Glutamatergic neuron (in vitro differentiated cells): Measurements from ENCODE around the gene PRLR. TPM values are rescaled to one million over a fixed set of nuclear protein-coding genes. Genes with fewer than 3 reads are reported as not detected.
"Not testable (repeated sequence)": the region's sequence is repeated elsewhere in the genome, so short reads cannot be mapped to it uniquely, and the experiment has no call there.

Experiments
- DNase-seq: peaks from one replicate; pipeline ENCODE4 v3.0.0; 2022
- H3K27ac Mint-ChIP-seq: one replicate; pipeline ENCODE4 v1.8.0; 2020; ENCODE audit warnings: mild to moderate bottlenecking, mixed read lengths, inconsistent platforms; ENCODE audit not compliant: unreplicated experiment
- H3K27me3 Mint-ChIP-seq: one replicate; pipeline ENCODE4 v1.8.0; 2020; ENCODE audit warnings: mild to moderate bottlenecking, moderate library complexity, mixed read lengths, inconsistent platforms; ENCODE audit not compliant: unreplicated experiment
- H3K36me3 Mint-ChIP-seq: one replicate; pipeline ENCODE4 v1.8.0; 2020; ENCODE audit warnings: mild to moderate bottlenecking, mixed read lengths, inconsistent platforms; ENCODE audit not compliant: unreplicated experiment
- H3K4me1 Mint-ChIP-seq: one replicate; pipeline ENCODE4 v1.8.0; 2020; ENCODE audit warnings: mild to moderate bottlenecking, low read depth, mixed read lengths, inconsistent platforms; ENCODE audit not compliant: unreplicated experiment
- H3K4me3 Mint-ChIP-seq: one replicate; pipeline ENCODE4 v1.8.0; 2020; ENCODE audit warnings: mild to moderate bottlenecking, mixed read lengths, inconsistent platforms; ENCODE audit not compliant: unreplicated experiment
- H3K9me3 Mint-ChIP-seq: one replicate; pipeline ENCODE4 v1.8.0; 2020; ENCODE audit warnings: mild to moderate bottlenecking, moderate library complexity, mixed read lengths, inconsistent platforms; ENCODE audit not compliant: unreplicated experiment
- total RNA-seq: library from RNA; stranded (reverse); fragmentation: NEBNext Ultra II Directional; extraction: Animal tissue kit (Norgen Biotek cat#: 25700); gene quantifications from one replicate; pipeline ENCODE4 v1.2.1, GENCODE V29; 2021; ENCODE audit not compliant: unreplicated experiment
- TF ChIP-seq, protein P1 (sequence below): fragments of 200-600 bp; sonication (generic); IDR thresholded peaks from one replicate; pipeline ENCODE4 v1.5.0; 2021; ENCODE audit not compliant: partially characterized antibody, unreplicated experiment

Gene PRLR
- total RNA-seq, 1 donor from 2014 or later: not detected

DNA sequence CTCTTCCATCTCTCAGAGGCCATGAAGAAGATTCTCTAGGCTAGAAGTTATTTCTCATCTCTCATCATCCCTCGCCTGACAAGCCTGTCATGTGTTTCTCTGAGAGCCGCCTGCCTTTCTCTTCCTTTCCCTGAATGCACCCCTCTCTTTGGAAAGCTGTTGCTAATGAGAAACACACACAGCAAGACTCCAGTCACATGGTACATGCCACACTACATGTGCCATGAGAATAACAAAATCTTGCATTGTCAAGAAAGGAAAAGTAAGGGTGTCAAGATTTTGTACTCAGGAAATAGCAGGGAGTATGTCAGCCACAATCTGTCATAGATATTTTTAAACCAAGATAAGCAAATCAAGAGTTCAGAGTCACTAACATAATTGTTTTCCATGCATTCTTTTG, 191.4 kb downstream of the PRLR start:
- no peak for DNase-seq
- peaks cover 2% of the 10 kb centered on the region for H3K4me1 Mint-ChIP-seq
- H3K27ac Mint-ChIP-seq: no peak overlapping the region
- no peaks in the 10 kb centered on the region for H3K36me3 Mint-ChIP-seq
- no peaks in the 10 kb centered on the region for H3K27me3 Mint-ChIP-seq
- no peaks in the 10 kb centered on the region for H3K9me3 Mint-ChIP-seq
- TF ChIP-seq, protein P1, sequence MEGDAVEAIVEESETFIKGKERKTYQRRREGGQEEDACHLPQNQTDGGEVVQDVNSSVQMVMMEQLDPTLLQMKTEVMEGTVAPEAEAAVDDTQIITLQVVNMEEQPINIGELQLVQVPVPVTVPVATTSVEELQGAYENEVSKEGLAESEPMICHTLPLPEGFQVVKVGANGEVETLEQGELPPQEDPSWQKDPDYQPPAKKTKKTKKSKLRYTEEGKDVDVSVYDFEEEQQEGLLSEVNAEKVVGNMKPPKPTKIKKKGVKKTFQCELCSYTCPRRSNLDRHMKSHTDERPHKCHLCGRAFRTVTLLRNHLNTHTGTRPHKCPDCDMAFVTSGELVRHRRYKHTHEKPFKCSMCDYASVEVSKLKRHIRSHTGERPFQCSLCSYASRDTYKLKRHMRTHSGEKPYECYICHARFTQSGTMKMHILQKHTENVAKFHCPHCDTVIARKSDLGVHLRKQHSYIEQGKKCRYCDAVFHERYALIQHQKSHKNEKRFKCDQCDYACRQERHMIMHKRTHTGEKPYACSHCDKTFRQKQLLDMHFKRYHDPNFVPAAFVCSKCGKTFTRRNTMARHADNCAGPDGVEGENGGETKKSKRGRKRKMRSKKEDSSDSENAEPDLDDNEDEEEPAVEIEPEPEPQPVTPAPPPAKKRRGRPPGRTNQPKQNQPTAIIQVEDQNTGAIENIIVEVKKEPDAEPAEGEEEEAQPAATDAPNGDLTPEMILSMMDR: no peak
- no peak overlapping the region for H3K4me3 Mint-ChIP-seq

DNA sequence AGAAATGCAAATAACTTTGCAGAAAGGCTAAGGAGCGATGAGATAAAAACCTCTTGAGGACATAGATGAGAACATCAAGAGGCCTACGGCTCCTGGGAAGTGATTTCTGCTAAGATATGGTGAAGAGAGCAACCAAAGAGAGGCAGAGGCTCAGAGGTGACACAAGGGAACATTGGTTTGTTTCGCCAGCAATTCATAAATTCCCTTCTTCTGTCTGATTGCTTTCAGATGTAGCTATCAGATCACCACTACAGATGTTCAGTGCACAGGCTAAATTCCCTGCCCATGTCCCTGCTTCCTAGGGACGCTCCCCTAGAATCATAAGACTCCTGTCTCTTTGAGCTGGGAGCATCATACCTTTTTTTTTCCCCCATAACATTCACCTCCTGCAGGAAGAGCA, 193.8 kb downstream of the PRLR start:
- no peak for DNase-seq
- TF ChIP-seq, protein P1: no peak
- H3K36me3 Mint-ChIP-seq: no peaks in the 10 kb centered on the region
- no peak overlapping the region for H3K4me3 Mint-ChIP-seq
- no peaks in the 10 kb centered on the region for H3K9me3 Mint-ChIP-seq
- no peak overlapping the region for H3K27ac Mint-ChIP-seq
- H3K27me3 Mint-ChIP-seq: no peaks in the 10 kb centered on the region
- H3K4me1 Mint-ChIP-seq: peaks cover 2% of the 10 kb centered on the region

DNA sequence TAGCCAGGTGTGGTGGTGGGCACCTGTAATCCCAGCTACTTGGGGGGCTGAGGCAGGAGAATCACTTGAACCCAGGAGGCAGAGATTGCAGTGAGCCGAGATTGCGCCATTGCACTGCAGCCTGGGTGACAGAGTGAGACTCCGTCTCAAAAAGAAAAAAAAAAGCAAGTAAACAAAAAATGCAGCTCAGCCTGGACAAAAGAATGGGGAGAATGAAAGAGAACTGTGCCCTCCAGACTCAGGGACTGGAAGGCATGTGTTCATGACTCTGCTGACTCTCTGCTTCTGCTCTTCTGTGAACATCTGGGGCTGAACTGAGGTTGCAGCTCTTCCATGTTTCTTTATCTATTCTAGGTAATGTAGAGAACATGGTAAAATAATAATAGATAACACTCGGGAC, 194.4 kb downstream of the PRLR start:
- H3K27ac Mint-ChIP-seq: not testable (repeated sequence)

DNA sequence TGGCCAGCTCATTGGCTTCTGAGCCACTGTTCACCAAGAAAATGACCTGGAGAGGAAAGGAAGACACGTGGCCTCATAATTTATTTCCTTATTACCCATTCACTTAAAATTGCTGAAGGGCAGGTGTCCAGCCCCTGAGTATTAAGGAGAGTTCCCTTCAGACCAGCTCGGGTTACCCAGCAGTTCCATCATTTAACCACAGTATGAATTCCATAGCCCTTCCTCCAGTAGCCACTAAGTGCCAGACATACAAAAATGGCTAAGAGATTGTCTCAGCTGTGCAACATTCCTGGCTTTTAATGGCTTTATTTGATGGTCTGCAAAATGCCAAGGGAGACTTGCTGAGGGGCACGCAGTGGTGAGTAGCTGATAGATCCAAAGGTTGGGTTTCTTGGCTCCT, 195.0 kb downstream of the PRLR start:
- Mint-ChIP-seq H3K9me3 (no peaks in the 10 kb centered on the region), H3K27me3 (no peaks in the 10 kb centered on the region), H3K36me3 (no peaks in the 10 kb centered on the region), H3K4me1 (peaks cover 2% of the 10 kb centered on the region), H3K27ac (no peak overlapping the region), H3K4me3 (no peak overlapping the region)
- no peak for DNase-seq
- TF ChIP-seq, protein P1: no peak

More for the DNA sequence above, 194.4 kb downstream of the PRLR start:
- H3K36me3 Mint-ChIP-seq, DNase-seq, H3K27me3 Mint-ChIP-seq, H3K4me1 Mint-ChIP-seq, H3K4me3 Mint-ChIP-seq, H3K9me3 Mint-ChIP-seq: not testable (repeated sequence)

DNA sequence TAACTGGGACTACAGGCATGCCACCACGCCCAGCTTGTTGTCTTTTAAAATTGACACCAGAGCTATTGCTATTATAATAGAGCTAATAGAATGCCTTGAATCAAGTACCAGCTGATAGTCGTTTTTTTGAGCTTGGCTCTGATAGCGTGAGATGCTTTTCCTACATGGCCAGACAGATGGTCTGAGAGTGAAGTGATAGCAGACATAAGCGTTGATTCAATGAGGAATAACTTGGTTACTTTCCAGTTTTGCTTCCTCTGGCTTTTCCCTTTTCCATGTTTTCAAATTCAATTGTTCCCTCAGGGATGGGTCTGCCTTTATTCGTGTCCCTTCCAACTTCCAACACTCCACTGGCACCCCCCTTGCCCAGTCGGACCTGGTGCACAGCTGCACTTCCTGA, 197.9 kb downstream of the PRLR start:
- DNase-seq: no peak
- H3K36me3 Mint-ChIP-seq: no peaks in the 10 kb centered on the region
- TF ChIP-seq, protein P1: no peak
- H3K9me3 Mint-ChIP-seq: no peaks in the 10 kb centered on the region
- H3K4me1 Mint-ChIP-seq: no peaks in the 10 kb centered on the region
- H3K27ac Mint-ChIP-seq: no peak overlapping the region
- H3K4me3 Mint-ChIP-seq: no peak overlapping the region
- no peaks in the 10 kb centered on the region for H3K27me3 Mint-ChIP-seq

DNA sequence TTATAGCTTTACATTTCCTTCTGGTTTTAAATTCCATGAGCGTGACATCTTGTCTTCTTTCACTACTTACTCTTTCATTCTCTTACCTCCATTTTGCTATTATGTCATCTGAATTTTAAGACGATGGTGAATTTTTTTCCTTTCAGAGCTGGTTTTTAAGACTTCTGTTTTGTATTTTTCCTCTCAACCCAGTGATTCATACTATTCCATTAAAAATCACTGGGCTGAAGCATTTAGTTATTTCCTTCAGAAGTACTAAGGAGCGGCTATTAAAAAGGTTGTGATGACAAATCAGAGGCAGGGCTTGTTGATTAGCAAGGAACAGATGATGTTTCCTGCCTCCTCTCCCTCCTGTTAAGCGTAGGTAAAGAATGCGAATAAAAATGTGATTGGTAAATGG, 199.0 kb downstream of the PRLR start:
- TF ChIP-seq, protein P1: no peak
- H3K9me3 Mint-ChIP-seq: no peaks in the 10 kb centered on the region
- DNase-seq: no peak
- H3K27me3 Mint-ChIP-seq: no peaks in the 10 kb centered on the region
- H3K36me3 Mint-ChIP-seq: no peaks in the 10 kb centered on the region
- no peaks in the 10 kb centered on the region for H3K4me1 Mint-ChIP-seq
- H3K27ac Mint-ChIP-seq: no peak overlapping the region
- H3K4me3 Mint-ChIP-seq: no peak overlapping the region
